Pancreas (tissue), 10 donors: ENCODE data around the gene IRAK4. TPM values are rescaled to one million over a fixed set of nuclear protein-coding genes. Genes with fewer than 3 reads are reported as not detected.
"Not testable (repeated sequence)": the region's sequence is repeated elsewhere in the genome, so short reads cannot be mapped to it uniquely, and the experiment has no call there.

ENCODE experiments used
- ATAC-seq, 4 donors: fragments of 200-7000 bp; cut with Tn5 transposase; one replicate each; pipeline versions ENCODE4 v1.8.0 to v1.9.1; 2020; ENCODE audit warnings: mild to moderate bottlenecking in 4 of 4, moderate library complexity in 4 of 4
- DNase-seq, 6 donors: peaks; one replicate each; pipeline ENCODE4 v3.0.0-alpha.2; 2020
- FAIRE-seq: peaks from 2 replicates; lab custom pipeline; 2012; peaks lifted over from hg19 to GRCh38; lab: Jason Lieb, UNC
- H3K27ac ChIP-seq, 4 donors: fragments of 200-600 bp; sonication (generic); 1 replicate in 3 of 4; 2 replicates in 1 of 4; pipeline versions ENCODE4 v1.5.0 to v1.8.0; 2020
- H3K27me3 ChIP-seq, 4 donors: fragments of 200-600 bp; one replicate each; pipeline ENCODE4 v1.8.0; 2021
- H3K36me3 ChIP-seq, 3 donors: fragments of 200-600 bp; sonication (generic) in 1 of 3; one replicate each; pipeline versions ENCODE4 v1.5.0 to v1.8.0; 2020 to 2021
- H3K4me1 ChIP-seq, 3 donors: fragments of 200-600 bp; one replicate each; pipeline ENCODE4 v1.8.0; 2021
- H3K4me3 ChIP-seq, 4 donors: fragments of 200-600 bp; sonication (generic) in 2 of 4; one replicate each; pipeline versions ENCODE4 v1.5.0 to v1.8.0; 2020 to 2021
- H3K9me3 ChIP-seq, 4 donors: fragments of 200-600 bp; one replicate each; pipeline ENCODE4 v1.8.0; 2021
- CTCF ChIP-seq, 4 donors: fragments of 200-600 bp; sonication (generic) in 3 of 4; IDR thresholded peaks; one replicate each; pipeline versions ENCODE4 v1.5.0 to v1.8.0; 2021; ENCODE audit warnings: antibody characterized with exemption in 4 of 4
- WGBS, 2 donors: extraction: QIAGEN DNeasy Blood & Tissue Kit; methylation state at CpG; one replicate each; pipeline ENCODE4 v1.1.7; 2013; 5-methylcytosine and 5-hydroxymethylcytosine counted together
- intact Hi-C, 3 donors: fragments of 100-400 bp; cut with DNase I; formaldehyde crosslinking; loops; one replicate each; pipeline versions ENCODE4 v1.11.1 to v1.14.2; 2022
- polyA plus RNA-seq, 2 donors: library from polyadenylated mRNA; stranded (reverse); fragments of 200-250 nt; gene quantifications; one replicate each; pipeline ENCODE4 v1.2.3, GENCODE V29; 2013
- total RNA-seq, 6 donors: library from RNA; stranded (reverse); fragmentation: NEBNext Ultra II Directional in 4 of 6; extraction: Animal tissue kit (Norgen Biotek cat#: 25700) in 4 of 6; gene quantifications; one replicate each; pipeline versions ENCODE4 v1.2.1 to v1.2.4, GENCODE V29; 2021 to 2023
- donor health status: healthy with polysubstance abuse.
- donor health status: DM: no; HTN: no; CAD: no; lungs with moderate emphysema.
- donor health status: DM: no; HTN: no; CAD: no.
- donor health status: control.
- donor health status: control.
- donor health status: Bipolar disorder and iron deficiency.
- donor health status: DM: yes; HTN: yes; CAD: no.
- donor health status: DM: no; HTN: no; CAD: no.
- donor health status: DM: no; HTN: no; CAD: no.
- donor health status: DM: yes; HTN: yes; CAD: no.

IRAK4 gene
- total and polyA plus RNA-seq, 8 donors, result 9.9 to 23.6 (median 13.7) TPM

DNA sequence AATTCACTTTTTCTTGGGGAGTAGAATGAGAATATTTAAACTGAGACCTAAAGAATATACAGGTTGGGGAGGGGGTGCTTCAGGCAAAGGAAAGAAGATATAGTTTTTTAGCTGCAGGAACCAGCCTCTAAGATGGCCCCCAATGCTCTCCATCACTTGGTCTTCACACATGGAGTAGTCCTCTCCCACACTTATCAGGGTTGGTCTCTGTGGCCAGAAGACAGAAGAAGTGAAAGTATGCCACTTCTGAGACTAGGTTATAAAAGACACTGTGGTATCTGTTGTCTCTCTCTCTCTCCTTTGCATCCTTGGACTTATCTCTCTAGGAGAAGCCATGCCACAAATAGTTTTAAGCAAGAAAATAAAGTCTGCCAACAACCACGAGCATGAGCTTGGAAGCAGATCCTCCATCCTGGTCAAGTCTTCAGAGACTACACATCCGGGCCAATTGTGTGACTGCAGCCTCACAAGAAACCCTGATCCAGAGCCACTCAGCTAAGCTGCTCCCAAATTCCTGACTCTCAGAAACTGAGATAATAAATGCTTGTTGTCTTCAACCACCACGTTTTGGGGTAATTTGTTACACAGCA is 18.1 kb upstream of the IRAK4 start:
- FAIRE-seq (no peak), ATAC-seq (no peak), DNase-seq (no peak)
- Histone ChIP-seq H3K36me3 (peaks cover 0 to 8% (median 6%) of the 10 kb centered on the region in 3 donors), H3K9me3 (no peaks in the 10 kb centered on the region), H3K27me3 (no peaks in the 10 kb centered on the region), H3K27ac (no peak overlapping the region), H3K4me1 (no peaks in the 10 kb centered on the region), H3K4me3 (no peak overlapping the region)
- no peak for TF ChIP-seq CTCF (IDR thresholded peaks at IDR 0.05)
- intact Hi-C loops, result no loop called here
- WGBS, 2 donors, result 73 to 80% methylated on average over 3 of the region's 3 CpGs

GRCh38 chr12:43742106-43742505 is 16.6 kb upstream of the IRAK4 start:
- ATAC-seq (no peak), FAIRE-seq (no peak), DNase-seq (no peak)
- no peak overlapping the region for H3K4me3 ChIP-seq
- no peaks in the 10 kb centered on the region for H3K27me3 ChIP-seq
- no peaks in the 10 kb centered on the region for H3K9me3 ChIP-seq
- no peak overlapping the region for H3K27ac ChIP-seq
- H3K4me1 ChIP-seq, result no peaks in the 10 kb centered on the region
- intact Hi-C loops, result no loop called here
- no peak for TF ChIP-seq CTCF (IDR thresholded peaks at IDR 0.05)
- H3K36me3 ChIP-seq, result peaks cover 0 to 6% (median 0%) of the 10 kb centered on the region in 3 donors

GRCh38 chr12:43744826-43745225 is 13.9 kb upstream of the IRAK4 start:
- no peak for ATAC-seq
- Histone ChIP-seq H3K27ac (no peak overlapping the region), H3K9me3 (no peaks in the 10 kb centered on the region), H3K4me1 (no peaks in the 10 kb centered on the region), H3K27me3 (no peaks in the 10 kb centered on the region), H3K36me3 (peaks cover 0 to 6% (median 0%) of the 10 kb centered on the region in 3 donors), H3K4me3 (no peak overlapping the region)
- no peak for TF ChIP-seq CTCF (IDR thresholded peaks at IDR 0.05)
- FAIRE-seq, result no peak
- intact Hi-C loops, result no loop called here
- no peak for DNase-seq

- no peak for TF ChIP-seq CTCF (IDR thresholded peaks at IDR 0.05)
- DNase-seq (no peak), ATAC-seq (no peak), FAIRE-seq (no peak)
- H3K27ac ChIP-seq, result no peak overlapping the region
- intact Hi-C loops, result no loop called here
- H3K36me3 ChIP-seq, result peaks cover 0 to 6% (median 0%) of the 10 kb centered on the region in 3 donors
- 93 to 97% methylated on average over 5 of the region's 5 CpGs for WGBS, 2 donors
- H3K4me3 ChIP-seq, result no peak overlapping the region
- H3K27me3 ChIP-seq, result no peaks in the 10 kb centered on the region
- peaks cover 7 to 10% (median 10%) of the 10 kb centered on the region in 3 donors for H3K4me1 ChIP-seq
- H3K9me3 ChIP-seq, result no peaks in the 10 kb centered on the region
Observed at GRCh38 chr12:43749016-43749415, 9.7 kb upstream of the IRAK4 start.

- intact Hi-C loops, result no loop called here
- H3K27me3 ChIP-seq, result no peaks in the 10 kb centered on the region
- H3K4me3 ChIP-seq, result no peak overlapping the region
- no peak for TF ChIP-seq CTCF (IDR thresholded peaks at IDR 0.05)
- DNase-seq (no peak), FAIRE-seq (no peak), ATAC-seq (no peak)
- no peak overlapping the region for H3K27ac ChIP-seq
- 92 to 97% methylated on average over 3 of the region's 3 CpGs for WGBS, 2 donors
- H3K4me1 ChIP-seq, result peaks cover 7 to 18% (median 10%) of the 10 kb centered on the region in 3 donors
- H3K36me3 ChIP-seq, result no peaks in the 10 kb centered on the region
- H3K9me3 ChIP-seq, result no peaks in the 10 kb centered on the region
Observed at GRCh38 chr12:43750814-43751213, 7.9 kb upstream of the IRAK4 start.

- H3K27me3 ChIP-seq, H3K4me3 ChIP-seq, DNase-seq, FAIRE-seq, H3K36me3 ChIP-seq, ATAC-seq, intact Hi-C loops, H3K27ac ChIP-seq, H3K9me3 ChIP-seq: not testable (repeated sequence)
- peaks cover 7 to 18% (median 10%) of the 10 kb centered on the region in 3 donors for H3K4me1 ChIP-seq
- WGBS, 2 donors, result 96% methylated on average over 5 of the region's 6 CpGs
Observed at GRCh38 chr12:43751360-43751759, 7.4 kb upstream of the IRAK4 start.
